Mesenchymal stem cell (in vitro differentiated cells and primary cell): ENCODE results near the gene KCND2.

Experiments used
- DNase-seq: peaks from one replicate; pipeline ENCODE4 v3.0.0-alpha.2; 2013
- H2AFZ ChIP-seq: one replicate; pipeline ENCODE4 v1.6.1; 2013; ENCODE audit warnings: low read depth, mild to moderate bottlenecking, control low read depth, inconsistent platforms, low read length, moderate library complexity
- H2AK5ac ChIP-seq: 2 replicates; pipeline ENCODE4 v1.6.1; 2013; ENCODE audit warnings: low read length, moderate library complexity, mild to moderate bottlenecking, inconsistent platforms; ENCODE audit not compliant: severe bottlenecking
- H2BK120ac ChIP-seq: one replicate; pipeline ENCODE4 v1.6.1; 2013; ENCODE audit warnings: low read depth, mild to moderate bottlenecking, inconsistent platforms, low read length, moderate library complexity
- H2BK12ac ChIP-seq, 2 experiments: one replicate each; pipeline ENCODE4 v1.6.1; 2013; ENCODE audit warnings: inconsistent platforms in 2 of 2, low read length in 2 of 2, mild to moderate bottlenecking in 2 of 2, moderate library complexity in 2 of 2, control low read depth in 1 of 2
- H2BK15ac ChIP-seq: one replicate; pipeline ENCODE4 v1.6.1; 2013; ENCODE audit warnings: mild to moderate bottlenecking, low read depth, inconsistent platforms; ENCODE audit not compliant: poor library complexity, severe bottlenecking
- H2BK5ac ChIP-seq: 2 replicates; pipeline ENCODE4 v1.6.1; 2013; ENCODE audit warnings: low read depth, mild to moderate bottlenecking, low read length, control low read depth, inconsistent platforms; ENCODE audit not compliant: poor library complexity, severe bottlenecking
- H3K14ac ChIP-seq, 2 experiments: one replicate each; pipeline ENCODE4 v1.6.1; 2013; ENCODE audit warnings: inconsistent platforms in 2 of 2, low read length in 2 of 2, control low read depth in 1 of 2, mild to moderate bottlenecking in 1 of 2, moderate library complexity in 1 of 2
- H3K18ac ChIP-seq, 2 experiments: one replicate each; pipeline ENCODE4 v1.6.1; 2013; ENCODE audit warnings: inconsistent platforms in 2 of 2, low read length in 2 of 2, control low read depth in 1 of 2, low read depth in 1 of 2, mild to moderate bottlenecking in 1 of 2
- H3K23ac ChIP-seq, 2 experiments: one replicate each; pipeline ENCODE4 v1.6.1; 2013; ENCODE audit warnings: inconsistent platforms in 2 of 2, low read length in 2 of 2, mild to moderate bottlenecking in 2 of 2, moderate library complexity in 2 of 2, control low read depth in 1 of 2
- H3K27ac ChIP-seq: 2 replicates; pipeline ENCODE4 v1.5.1; 2013; ENCODE audit warnings: mild to moderate bottlenecking, moderate library complexity, low read length, control low read depth, inconsistent platforms; ENCODE audit not compliant: poor library complexity, severe bottlenecking
- H3K27me3 ChIP-seq, 2 experiments: 2 replicates each; pipeline versions ENCODE4 v1.6.1 to v1.7.0; 2013; ENCODE audit warnings: low read length in 2 of 2, mild to moderate bottlenecking in 2 of 2, moderate library complexity in 2 of 2, control low read depth in 1 of 2, inconsistent platforms in 1 of 2; ENCODE audit not compliant: control insufficient read depth in 1 of 2, insufficient read depth in 1 of 2
- H3K36me3 ChIP-seq, 2 experiments: 2 replicates each; pipeline versions ENCODE4 v1.6.1 to v1.7.0; 2013; ENCODE audit warnings: low read length in 2 of 2, control low read depth in 1 of 2, inconsistent platforms in 1 of 2, low read depth in 1 of 2, mild to moderate bottlenecking in 1 of 2; ENCODE audit not compliant: insufficient read depth in 2 of 2, control insufficient read depth in 1 of 2
- H3K4ac ChIP-seq, 2 experiments: one replicate each; pipeline ENCODE4 v1.6.1; 2013; ENCODE audit warnings: inconsistent platforms in 2 of 2, low read length in 2 of 2, mild to moderate bottlenecking in 2 of 2, moderate library complexity in 2 of 2, control low read depth in 1 of 2, low read depth in 1 of 2
- H3K4me1 ChIP-seq: 2 replicates; pipeline ENCODE4 v1.6.1; 2013; ENCODE audit warnings: low read depth, low read length, control low read depth; ENCODE audit not compliant: control insufficient read depth, insufficient read depth
- H3K4me2 ChIP-seq: 2 replicates; pipeline ENCODE4 v1.6.1; 2013; ENCODE audit warnings: low read length, mild to moderate bottlenecking, inconsistent platforms; ENCODE audit not compliant: poor library complexity, severe bottlenecking
- H3K4me3 ChIP-seq, 2 experiments: 2 replicates each; pipeline versions ENCODE4 v1.5.1 to v1.7.0; 2013; ENCODE audit warnings: low read length in 2 of 2, mild to moderate bottlenecking in 2 of 2, control low read depth in 1 of 2, low read depth in 1 of 2; ENCODE audit not compliant: insufficient read depth in 1 of 2
- H3K79me1 ChIP-seq: replicated peaks from 2 replicates; pipeline ENCODE4 v1.6.1; 2013; ENCODE audit warnings: mild to moderate bottlenecking, control low read depth, low read length, inconsistent platforms; ENCODE audit not compliant: poor library complexity, severe bottlenecking
- H3K9ac ChIP-seq: 2 replicates; pipeline ENCODE4 v1.7.0; 2013; ENCODE audit warnings: mild to moderate bottlenecking, low read length, moderate library complexity
- H3K9me3 ChIP-seq: 2 replicates; pipeline ENCODE4 v1.7.0; 2013; ENCODE audit warnings: mild to moderate bottlenecking, low read length; ENCODE audit not compliant: control insufficient read depth
- H4K8ac ChIP-seq: one replicate; pipeline ENCODE4 v1.6.1; 2013; ENCODE audit warnings: inconsistent platforms, mild to moderate bottlenecking, low read length, moderate library complexity
- H4K91ac ChIP-seq: one replicate; pipeline ENCODE4 v1.6.1; 2013; ENCODE audit warnings: mild to moderate bottlenecking, low read length, inconsistent platforms
- WGBS: methylation state at CpG from one replicate; pipeline ENCODE4 v1.1.7; 2013; ENCODE audit warnings: mixed read lengths; 5-methylcytosine and 5-hydroxymethylcytosine counted together

KCND2 gene

GRCh38 chr7:120792091-120792860, 519.3 kb downstream of the KCND2 start:
- Histone ChIP-seq H2AFZ (peak overlapping the region; percentile 11), H4K8ac (no peak overlapping the region), H3K14ac (peak overlapping the region in 1 of 2 experiments; percentile 44), H3K4ac (peak overlapping the region in 1 of 2 experiments; percentile 51), H2BK15ac (no peak overlapping the region), H3K27ac (peak overlapping the region; percentile 43), H4K91ac (no peak overlapping the region), H3K9ac (no peak overlapping the region), H3K4me3 (no peak overlapping the region), H2BK120ac (no peak overlapping the region), H3K23ac (no peak overlapping the region), H3K4me2 (no peak overlapping the region), H2BK5ac (no peak overlapping the region), H3K36me3 (no peaks in the 10 kb centered on the region), H3K18ac (peak overlapping the region in 1 of 2 experiments; percentile 70), H3K79me1 (no peaks in the 10 kb centered on the region), H3K27me3 (no peaks in the 10 kb centered on the region), H3K9me3 (no peaks in the 10 kb centered on the region), H2BK12ac (no peak overlapping the region), H3K4me1 (peaks cover 7% of the 10 kb centered on the region), H2AK5ac (peak overlapping the region; percentile 26)
- peak; percentile 71 for DNase-seq
- WGBS: 43% methylated on average over 10 of the region's 13 CpGs

- Histone ChIP-seq H2BK120ac (no peak overlapping the region), H3K27me3 (no peaks in the 10 kb centered on the region), H3K9me3 (no peaks in the 10 kb centered on the region), H3K4me2 (no peak overlapping the region), H3K23ac (no peak overlapping the region), H3K79me1 (no peaks in the 10 kb centered on the region), H3K36me3 (no peaks in the 10 kb centered on the region), H4K8ac (no peak overlapping the region), H3K9ac (no peak overlapping the region), H3K4me3 (no peak overlapping the region), H3K4me1 (peaks cover 7% of the 10 kb centered on the region), H2BK15ac (no peak overlapping the region), H2BK5ac (no peak overlapping the region), H2AFZ (no peak overlapping the region), H3K4ac (no peak overlapping the region), H2AK5ac (no peak overlapping the region), H2BK12ac (no peak overlapping the region), H3K27ac (no peak overlapping the region), H4K91ac (no peak overlapping the region), H3K14ac (no peak overlapping the region), H3K18ac (no peak overlapping the region)
- DNase-seq: no peak
- 93% methylated on average over 2 of the region's 2 CpGs for WGBS
These were observed 519.8 kb downstream of the KCND2 start for GRCh38 chr7:120792861-120793130.

GRCh38 chr7:120793213-120793936, 520.4 kb downstream of the KCND2 start:
- Histone ChIP-seq H2BK5ac (no peak overlapping the region), H3K36me3 (no peaks in the 10 kb centered on the region), H3K27me3 (no peaks in the 10 kb centered on the region), H3K27ac (no peak overlapping the region), H2AFZ (no peak overlapping the region), H3K9me3 (no peaks in the 10 kb centered on the region), H3K4me3 (no peak overlapping the region), H3K9ac (no peak overlapping the region), H2BK12ac (no peak overlapping the region), H4K8ac (no peak overlapping the region), H3K23ac (no peak overlapping the region), H3K79me1 (no peaks in the 10 kb centered on the region), H3K14ac (no peak overlapping the region), H3K4me2 (no peak overlapping the region), H2BK15ac (no peak overlapping the region), H2BK120ac (no peak overlapping the region), H3K18ac (no peak overlapping the region), H2AK5ac (no peak overlapping the region), H4K91ac (no peak overlapping the region), H3K4ac (no peak overlapping the region), H3K4me1 (peaks cover 7% of the 10 kb centered on the region)
- 100% methylated on average over 2 of the region's 3 CpGs for WGBS
- DNase-seq: no peak

- Histone ChIP-seq H2AFZ (no peak overlapping the region), H3K27me3 (no peaks in the 10 kb centered on the region), H2BK120ac (no peak overlapping the region), H3K79me1 (no peaks in the 10 kb centered on the region), H3K4me1 (peaks cover 7% of the 10 kb centered on the region), H4K91ac (no peak overlapping the region), H3K14ac (no peak overlapping the region), H3K27ac (no peak overlapping the region), H2BK12ac (no peak overlapping the region), H2BK5ac (no peak overlapping the region), H3K18ac (peak overlapping the region in 1 of 2 experiments; percentile 73), H3K9me3 (no peaks in the 10 kb centered on the region), H2AK5ac (no peak overlapping the region), H3K4me3 (no peak overlapping the region), H3K36me3 (no peaks in the 10 kb centered on the region), H3K9ac (no peak overlapping the region), H4K8ac (no peak overlapping the region), H2BK15ac (no peak overlapping the region), H3K4me2 (no peak overlapping the region), H3K23ac (no peak overlapping the region), H3K4ac (no peak overlapping the region)
- DNase-seq: peak; percentile 33
- 58% methylated on average over 3 of the region's 4 CpGs for WGBS
These were observed 521.2 kb downstream of the KCND2 start for GRCh38 chr7:120794106-120794729.
